Smooth muscle cell (in vitro differentiated cells): ENCODE measurements around the gene BIN1. TPM values are rescaled to one million over a fixed set of nuclear protein-coding genes. Genes with fewer than 3 reads are reported as not detected.

Experiments
- DNase-seq: peaks from one replicate; lab custom pipeline; 2025; ENCODE audit not compliant: unreplicated experiment; lab: John Stamatoyannopoulos, UW
- H2AFZ ChIP-seq: fragments of 200-600 bp; sonication (generic); 2 replicates; pipeline ENCODE4 v1.6.0; 2016; ENCODE audit warnings: antibody characterized with exemption, low read depth, mild to moderate bottlenecking
- H3F3A ChIP-seq: fragments of 200-600 bp; sonication (generic); 2 replicates; pipeline ENCODE4 v1.6.0; 2017; ENCODE audit warnings: antibody characterized with exemption, low read depth
- H3K27ac ChIP-seq: fragments of 200-600 bp; sonication (generic); 2 replicates; pipeline ENCODE4 v1.5.1; 2016; ENCODE audit warnings: low read depth, mild to moderate bottlenecking
- H3K27me3 ChIP-seq: fragments of 200-600 bp; sonication (generic); 2 replicates; pipeline ENCODE4 v1.6.1; 2016; ENCODE audit warnings: low read depth, mild to moderate bottlenecking
- H3K36me3 ChIP-seq: fragments of 200-600 bp; sonication (generic); 2 replicates; pipeline ENCODE4 v1.5.1; 2016; ENCODE audit warnings: low read depth
- H3K4me1 ChIP-seq: fragments of 200-600 bp; sonication (generic); 2 replicates; pipeline ENCODE4 v1.5.1; 2016; ENCODE audit warnings: low read depth
- H3K4me2 ChIP-seq: fragments of 200-600 bp; sonication (generic); 2 replicates; pipeline ENCODE4 v1.6.0; 2016; ENCODE audit warnings: mild to moderate bottlenecking
- H3K4me3 ChIP-seq: fragments of 200-600 bp; sonication (generic); 2 replicates; pipeline ENCODE4 v1.5.1; 2016; ENCODE audit warnings: mild to moderate bottlenecking
- H3K79me2 ChIP-seq: fragments of 200-600 bp; sonication (generic); 2 replicates; pipeline ENCODE4 v1.6.0; 2016; ENCODE audit warnings: low read depth, mild to moderate bottlenecking
- H3K9ac ChIP-seq: fragments of 200-600 bp; sonication (generic); 2 replicates; pipeline ENCODE4 v1.6.0; 2016; ENCODE audit warnings: low read depth
- H3K9me3 ChIP-seq: fragments of 200-600 bp; sonication (generic); replicated peaks from 2 replicates; pipeline ENCODE4 v1.5.1; 2016; ENCODE audit warnings: low read depth
- H4K20me1 ChIP-seq: fragments of 200-600 bp; sonication (generic); 2 replicates; pipeline ENCODE4 v1.6.0; 2016; ENCODE audit warnings: low read depth
- CTCF ChIP-seq: fragments of 200-600 bp; sonication (generic); IDR thresholded peaks from 2 replicates; pipeline ENCODE4 v1.5.1; 2017; ENCODE audit warnings: borderline replicate concordance, mild to moderate bottlenecking, antibody characterized with exemption; ENCODE audit not compliant: insufficient read depth, poor library complexity, severe bottlenecking
- WGBS: methylation state at CpG from one replicate; pipeline ENCODE4 v1.1.7; 2016; ENCODE audit warnings: low lambda C conversion rate; 5-methylcytosine and 5-hydroxymethylcytosine counted together
- polyA plus RNA-seq: library from polyadenylated mRNA; unstranded; fragments of >200 nt; fragmentation: Nextera tagmentation; extraction: Ambion mirVana; gene quantifications from 2 replicates; pipeline ENCODE4 v1.2.1, GENCODE V29; 2016
- total RNA-seq: library from RNA; depleted of rRNA; stranded (reverse); fragments of >200 nt; gene quantifications from 2 replicates; pipeline ENCODE4 v1.2.3, GENCODE V29; 2014

Gene BIN1
- total and polyA plus RNA-seq, 2 experiments from 2014 or later = 25.4 to 32.4 TPM

GRCh38 chr2:127065299-127065939 lies 41.5 kb downstream of the BIN1 start:
- H3K79me2 ChIP-seq = no peaks in the 10 kb centered on the region
- no peak overlapping the region for H2AFZ ChIP-seq
- no peaks in the 10 kb centered on the region for H3K36me3 ChIP-seq
- H3K9me3 ChIP-seq = no peaks in the 10 kb centered on the region
- H3K4me1 ChIP-seq = no peaks in the 10 kb centered on the region
- H3K4me3 ChIP-seq = no peak overlapping the region
- WGBS = 89% methylated on average over 13 of the region's 13 CpGs
- peak overlapping the region; percentile 56 for H3K27ac ChIP-seq
- H3K9ac ChIP-seq = no peak overlapping the region
- H3K4me2 ChIP-seq = peak overlapping the region; percentile 72
- no peaks in the 10 kb centered on the region for H4K20me1 ChIP-seq
- H3F3A ChIP-seq = no peaks in the 10 kb centered on the region
- TF ChIP-seq CTCF = no peak
- DNase-seq = no peak
- no peaks in the 10 kb centered on the region for H3K27me3 ChIP-seq

- Histone ChIP-seq H3K9ac (no peak overlapping the region), H3K4me1 (no peaks in the 10 kb centered on the region), H2AFZ (no peak overlapping the region), H3K27ac (peak overlapping the region; percentile 56), H3K27me3 (no peaks in the 10 kb centered on the region), H3K9me3 (no peaks in the 10 kb centered on the region), H4K20me1 (no peaks in the 10 kb centered on the region), H3K36me3 (no peaks in the 10 kb centered on the region), H3F3A (no peaks in the 10 kb centered on the region), H3K79me2 (no peaks in the 10 kb centered on the region), H3K4me2 (peak overlapping the region; percentile 72), H3K4me3 (no peak overlapping the region)
- 4% methylated on average over 17 of the region's 17 CpGs for WGBS
- DNase-seq = peak; percentile 81
- TF ChIP-seq CTCF = peak; percentile 5
Measured at GRCh38 chr2:127064642-127065250, 42.2 kb downstream of the BIN1 start.

GRCh38 chr2:127063701-127064590 lies 43.0 kb downstream of the BIN1 start:
- no peaks in the 10 kb centered on the region for H3K9me3 ChIP-seq
- no peaks in the 10 kb centered on the region for H3K36me3 ChIP-seq
- no peak overlapping the region for H2AFZ ChIP-seq
- H3K79me2 ChIP-seq = no peaks in the 10 kb centered on the region
- H3F3A ChIP-seq = no peaks in the 10 kb centered on the region
- H3K9ac ChIP-seq = no peak overlapping the region
- no peaks in the 10 kb centered on the region for H3K27me3 ChIP-seq
- H4K20me1 ChIP-seq = no peaks in the 10 kb centered on the region
- TF ChIP-seq CTCF = no peak
- H3K4me1 ChIP-seq = no peaks in the 10 kb centered on the region
- no peak overlapping the region for H3K4me3 ChIP-seq
- no peak for DNase-seq
- H3K4me2 ChIP-seq = peak overlapping the region; percentile 15
- 91% methylated on average over 28 of the region's 28 CpGs for WGBS
- H3K27ac ChIP-seq = peak overlapping the region; percentile 33
